ENCODE results near the gene CDKN1B.

CDKN1B gene

GRCh38 chr12:12689647-12690300 lies 27.4 kb upstream of the CDKN1B start:
- no peak overlapping the region for H3K27ac Mint-ChIP-seq
- H3K4me3 Mint-ChIP-seq = no peak overlapping the region
- H3K9me3 Mint-ChIP-seq = no peaks in the 10 kb centered on the region
- peaks cover 3% of the 10 kb centered on the region for H3K36me3 Mint-ChIP-seq
- no peaks in the 10 kb centered on the region for H3K27me3 Mint-ChIP-seq
- H3K4me1 Mint-ChIP-seq = peaks cover 25% of the 10 kb centered on the region

GRCh38 chr12:12691549-12691948 lies 25.6 kb upstream of the CDKN1B start:
- peaks cover 3% of the 10 kb centered on the region for H3K36me3 Mint-ChIP-seq

DNA sequence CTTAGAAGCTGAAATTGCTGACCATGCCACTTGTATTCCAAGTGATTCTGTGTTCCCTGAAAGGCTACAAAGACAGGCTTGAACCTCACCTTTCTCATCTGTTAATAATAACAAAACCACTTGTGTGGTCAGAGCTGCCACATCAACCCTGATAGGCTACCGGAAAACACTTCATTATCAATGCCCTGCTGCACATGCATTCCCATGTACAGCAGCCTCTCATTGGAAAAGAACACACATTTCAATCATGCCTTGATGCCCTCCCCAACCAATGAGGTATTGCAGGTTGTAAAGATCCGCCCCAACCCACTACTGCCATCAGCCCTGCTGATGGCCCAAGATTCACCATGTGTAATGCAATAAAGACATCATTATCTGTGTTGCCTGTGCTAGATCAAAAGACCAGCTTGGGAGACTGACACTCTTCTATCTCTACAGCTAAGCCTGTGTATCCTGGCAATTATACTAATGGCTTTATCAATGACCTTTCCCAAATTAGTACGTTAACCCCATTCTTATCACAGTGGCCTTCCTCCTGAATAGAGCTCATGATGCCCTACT lies 24.0 kb upstream of the CDKN1B start:
- H3K9me3 Mint-ChIP-seq = no peaks in the 10 kb centered on the region
- H3K4me1 Mint-ChIP-seq = peaks cover 48% of the 10 kb centered on the region
- H3K36me3 Mint-ChIP-seq = peaks cover 1% of the 10 kb centered on the region
- H3K4me3 Mint-ChIP-seq = no peak overlapping the region
- no peak overlapping the region for H3K27ac Mint-ChIP-seq
- no peaks in the 10 kb centered on the region for H3K27me3 Mint-ChIP-seq

More at GRCh38 chr12:12691549-12691948, 25.6 kb upstream of the CDKN1B start:
- H3K4me1 Mint-ChIP-seq = peaks cover 32% of the 10 kb centered on the region
- H3K4me3 Mint-ChIP-seq = no peak overlapping the region
- H3K27ac Mint-ChIP-seq = no peak overlapping the region
- no peaks in the 10 kb centered on the region for H3K27me3 Mint-ChIP-seq
- H3K9me3 Mint-ChIP-seq = no peaks in the 10 kb centered on the region

GRCh38 chr12:12696562-12697383 lies 20.4 kb upstream of the CDKN1B start:
- Mint-ChIP-seq H3K27ac (peak overlapping the region; percentile 96), H3K4me1 (peaks cover 42% of the 10 kb centered on the region), H3K36me3 (peaks cover 2% of the 10 kb centered on the region), H3K9me3 (no peaks in the 10 kb centered on the region), H3K4me3 (peak overlapping the region; percentile 89), H3K27me3 (no peaks in the 10 kb centered on the region)

DNA sequence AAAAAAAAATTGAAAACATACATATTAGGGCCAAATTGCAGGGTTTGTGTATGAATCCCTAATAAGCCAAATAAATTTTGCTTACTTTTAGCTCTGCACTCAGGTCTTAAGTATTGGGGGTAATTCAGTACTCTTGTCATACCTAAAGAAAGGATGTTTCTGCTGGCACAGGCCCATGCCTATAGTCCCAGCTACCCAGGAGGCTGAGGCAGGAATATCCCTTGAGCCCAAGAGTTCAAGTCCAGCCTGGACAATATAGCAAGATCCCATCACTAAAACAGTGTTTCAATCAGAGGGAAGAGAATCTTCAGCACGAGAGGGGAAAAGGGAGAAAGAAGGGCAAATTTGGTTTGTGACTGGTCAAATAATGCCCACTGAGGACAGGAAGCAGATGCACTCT lies 17.8 kb upstream of the CDKN1B start:
- Mint-ChIP-seq H3K27me3 (no peaks in the 10 kb centered on the region), H3K9me3 (no peaks in the 10 kb centered on the region), H3K27ac (peak overlapping the region; percentile 92), H3K4me3 (no peak overlapping the region), H3K4me1 (peaks cover 58% of the 10 kb centered on the region), H3K36me3 (peaks cover 2% of the 10 kb centered on the region)

GRCh38 chr12:12700254-12700653 lies 16.9 kb upstream of the CDKN1B start:
- no peaks in the 10 kb centered on the region for H3K9me3 Mint-ChIP-seq
- no peak overlapping the region for H3K27ac Mint-ChIP-seq
- H3K36me3 Mint-ChIP-seq = peaks cover 2% of the 10 kb centered on the region
- no peak overlapping the region for H3K4me3 Mint-ChIP-seq
- no peaks in the 10 kb centered on the region for H3K27me3 Mint-ChIP-seq
- peaks cover 65% of the 10 kb centered on the region for H3K4me1 Mint-ChIP-seq

DNA sequence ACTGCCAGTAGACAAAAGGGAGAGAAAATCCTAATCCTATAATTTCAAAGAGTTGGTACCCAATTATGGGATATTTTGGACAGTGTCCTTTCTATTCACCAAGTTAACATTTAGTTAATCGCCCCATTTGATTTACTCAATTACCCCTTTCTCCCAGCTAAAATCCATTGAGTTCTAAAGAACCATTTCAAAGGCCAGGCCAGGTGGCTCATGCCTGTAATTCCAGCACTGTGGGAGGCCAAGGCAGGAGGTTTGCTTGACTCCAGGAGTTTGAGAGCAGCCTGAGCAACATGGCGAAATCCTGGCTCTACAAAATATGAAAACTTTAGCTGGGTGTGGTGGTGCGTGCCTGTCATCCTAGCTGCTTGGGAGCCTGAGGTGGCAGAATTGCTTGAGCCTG lies 15.7 kb upstream of the CDKN1B start:
- Mint-ChIP-seq H3K27ac (no peak overlapping the region), H3K4me3 (no peak overlapping the region), H3K9me3 (no peaks in the 10 kb centered on the region), H3K36me3 (peaks cover 2% of the 10 kb centered on the region), H3K4me1 (peaks cover 58% of the 10 kb centered on the region), H3K27me3 (no peaks in the 10 kb centered on the region)

GRCh38 chr12:12704593-12705230 lies 12.5 kb upstream of the CDKN1B start:
- H3K36me3 Mint-ChIP-seq = no peaks in the 10 kb centered on the region
- H3K4me1 Mint-ChIP-seq = peaks cover 34% of the 10 kb centered on the region
- H3K27ac Mint-ChIP-seq = peak overlapping the region; percentile 88
- H3K9me3 Mint-ChIP-seq = no peaks in the 10 kb centered on the region
- no peaks in the 10 kb centered on the region for H3K27me3 Mint-ChIP-seq
- H3K4me3 Mint-ChIP-seq = peak overlapping the region; percentile 71

DNA sequence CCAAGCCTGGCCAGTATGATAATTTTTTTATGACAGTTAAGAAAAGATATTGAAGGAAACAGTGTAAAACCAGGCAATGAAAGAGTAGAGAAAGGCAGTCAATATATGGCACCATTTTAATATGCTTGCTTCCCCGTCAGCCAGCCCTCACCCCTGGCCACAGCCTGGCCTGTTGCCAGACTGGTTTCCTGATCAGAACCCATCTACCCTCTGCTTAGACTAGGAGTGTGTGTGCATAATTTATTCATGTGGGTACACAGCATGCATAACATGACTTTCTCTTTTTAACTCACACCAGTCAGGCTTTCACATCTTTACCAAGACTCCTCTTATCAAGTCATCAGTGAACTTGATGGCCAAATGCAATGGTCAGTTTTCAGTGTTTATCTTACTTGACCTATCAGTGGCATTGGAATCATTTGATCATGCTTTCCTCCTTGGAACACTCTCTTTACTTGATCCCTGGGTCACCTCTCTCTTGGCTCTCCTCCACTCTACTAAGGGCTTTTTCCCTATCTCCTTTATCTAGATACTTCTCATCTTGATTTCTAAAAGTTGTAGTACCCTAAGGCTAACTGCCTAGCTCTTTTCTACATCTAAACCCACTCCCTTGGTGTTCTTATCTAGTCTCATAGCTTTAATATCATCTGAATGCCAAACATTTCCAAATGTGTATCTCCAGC lies 11.2 kb upstream of the CDKN1B start:
- Mint-ChIP-seq H3K36me3 (no peaks in the 10 kb centered on the region), H3K27ac (no peak overlapping the region), H3K27me3 (no peaks in the 10 kb centered on the region), H3K9me3 (no peaks in the 10 kb centered on the region), H3K4me3 (no peak overlapping the region), H3K4me1 (peaks cover 30% of the 10 kb centered on the region)

DNA sequence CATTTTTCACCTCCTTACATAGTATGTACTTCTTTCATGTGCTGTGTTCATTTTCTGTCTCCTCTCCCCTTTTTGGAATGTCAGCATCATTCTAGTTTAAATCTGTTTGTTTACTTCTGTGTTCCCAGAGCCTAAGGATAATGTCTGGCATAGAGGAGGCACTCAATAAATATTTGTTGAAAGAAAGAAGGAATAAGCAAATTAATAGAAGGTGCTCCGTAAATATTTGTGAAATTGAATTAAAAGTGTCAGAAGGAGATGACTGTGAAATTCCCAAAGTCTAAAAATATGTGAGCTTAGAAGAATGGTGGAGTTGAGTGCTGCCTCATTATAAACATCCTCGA lies 3.3 kb upstream of the CDKN1B start:
- no peaks in the 10 kb centered on the region for H3K9me3 Mint-ChIP-seq
- peak overlapping the region; percentile 93 for H3K4me3 Mint-ChIP-seq
- no peaks in the 10 kb centered on the region for H3K27me3 Mint-ChIP-seq

GRCh38 chr12:12714276-12715021 lies 2.7 kb upstream of the CDKN1B start:
- peaks cover 56% of the 10 kb centered on the region for H3K4me1 Mint-ChIP-seq
- no peaks in the 10 kb centered on the region for H3K9me3 Mint-ChIP-seq
- peak overlapping the region; percentile 98 for H3K27ac Mint-ChIP-seq
- H3K27me3 Mint-ChIP-seq = no peaks in the 10 kb centered on the region
- H3K4me3 Mint-ChIP-seq = peak overlapping the region; percentile 93
- peaks cover 16% of the 10 kb centered on the region for H3K36me3 Mint-ChIP-seq

More for the DNA sequence above, 3.3 kb upstream of the CDKN1B start:
- Mint-ChIP-seq H3K36me3 (peaks cover 10% of the 10 kb centered on the region), H3K4me1 (peaks cover 51% of the 10 kb centered on the region), H3K27ac (peak overlapping the region; percentile 98)

GRCh38 chr12:12715128-12715458 lies 2.1 kb upstream of the CDKN1B start:
- Mint-ChIP-seq H3K27ac (peak overlapping the region; percentile 98), H3K9me3 (no peaks in the 10 kb centered on the region), H3K36me3 (peaks cover 17% of the 10 kb centered on the region), H3K27me3 (no peaks in the 10 kb centered on the region), H3K4me1 (peaks cover 60% of the 10 kb centered on the region), H3K4me3 (peak overlapping the region; percentile 93)

- Mint-ChIP-seq H3K9me3 (no peaks in the 10 kb centered on the region), H3K4me1 (peaks cover 65% of the 10 kb centered on the region), H3K4me3 (peak overlapping the region; percentile 93), H3K36me3 (peaks cover 20% of the 10 kb centered on the region), H3K27me3 (no peaks in the 10 kb centered on the region), H3K27ac (peak overlapping the region; percentile 98)
Measured at GRCh38 chr12:12715459-12716150, 1.6 kb upstream of the CDKN1B start.

GRCh38 chr12:12716151-12716792 lies 896 bp upstream of the CDKN1B start:
- H3K4me3 Mint-ChIP-seq = peak overlapping the region; percentile 93
- H3K27ac Mint-ChIP-seq = peak overlapping the region; percentile 98
- no peaks in the 10 kb centered on the region for H3K9me3 Mint-ChIP-seq
- no peaks in the 10 kb centered on the region for H3K27me3 Mint-ChIP-seq
- peaks cover 26% of the 10 kb centered on the region for H3K36me3 Mint-ChIP-seq
- peaks cover 71% of the 10 kb centered on the region for H3K4me1 Mint-ChIP-seq
